Chondrocyte (in vitro differentiated cells): Measurements from ENCODE around the gene EHBP1. TPM values are rescaled to one million over a fixed set of nuclear protein-coding genes. Genes with fewer than 3 reads are reported as not detected.
"Not testable (repeated sequence)": the region's sequence is repeated elsewhere in the genome, so short reads cannot be mapped to it uniquely, and the experiment has no call there.

Experiments
- DNase-seq: peaks from one replicate; pipeline ENCODE4 v3.0.0; 2021; ENCODE audit warnings: mixed read lengths, low spot score
- H3K27ac Mint-ChIP-seq: one replicate; pipeline ENCODE4 v1.8.0; 2021; ENCODE audit warnings: mild to moderate bottlenecking, moderate library complexity, mixed read lengths; ENCODE audit not compliant: unreplicated experiment
- H3K27me3 Mint-ChIP-seq: 2 replicates; pipeline ENCODE4 v1.8.0; 2021; ENCODE audit warnings: low read depth, mixed read lengths
- H3K36me3 Mint-ChIP-seq: 2 replicates; pipeline ENCODE4 v1.8.0; 2021; ENCODE audit warnings: low read depth, mixed read lengths
- H3K4me1 Mint-ChIP-seq: 2 replicates; pipeline ENCODE4 v1.8.0; 2021; ENCODE audit warnings: low read depth, mild to moderate bottlenecking, mixed read lengths
- H3K4me3 Mint-ChIP-seq: one replicate; pipeline ENCODE4 v1.8.0; 2021; ENCODE audit warnings: mild to moderate bottlenecking, moderate library complexity, mixed read lengths; ENCODE audit not compliant: unreplicated experiment
- H3K9me3 Mint-ChIP-seq: 2 replicates; pipeline ENCODE4 v1.8.0; 2021; ENCODE audit warnings: low read depth, mixed read lengths
- CTCF ChIP-seq: fragments of 200-600 bp; sonication (generic); IDR thresholded peaks from 2 replicates; pipeline ENCODE4 v1.5.0; 2021; ENCODE audit warnings: antibody characterized with exemption, mild to moderate bottlenecking, moderate library complexity
- total RNA-seq: library from RNA; stranded (reverse); gene quantifications from 3 replicates; pipeline ENCODE4 v1.2.1, GENCODE V29; 2021

Gene EHBP1
- total RNA-seq, 1 donor from 2014 or later = 48.6 TPM

GRCh38 chr2:63071664-63072063 is 366.2 kb downstream of the EHBP1 start:
- Mint-ChIP-seq H3K4me1 (no peaks in the 10 kb centered on the region), H3K36me3 (no peaks in the 10 kb centered on the region), H3K4me3 (no peak overlapping the region), H3K9me3 (no peaks in the 10 kb centered on the region), H3K27ac (no peak overlapping the region), H3K27me3 (peaks cover 49% of the 10 kb centered on the region)
- no peak for DNase-seq
- TF ChIP-seq CTCF = no peak

- no peak overlapping the region for H3K4me3 Mint-ChIP-seq
- H3K9me3 Mint-ChIP-seq = no peaks in the 10 kb centered on the region
- no peaks in the 10 kb centered on the region for H3K36me3 Mint-ChIP-seq
- no peak for DNase-seq
- H3K4me1 Mint-ChIP-seq = no peaks in the 10 kb centered on the region
- no peak overlapping the region for H3K27ac Mint-ChIP-seq
- H3K27me3 Mint-ChIP-seq = peaks cover 46% of the 10 kb centered on the region
- no peak for TF ChIP-seq CTCF
These were observed 368.5 kb downstream of the EHBP1 start for GRCh38 chr2:63073994-63074393.

- H3K4me3 Mint-ChIP-seq, DNase-seq, H3K36me3 Mint-ChIP-seq, H3K9me3 Mint-ChIP-seq, H3K27ac Mint-ChIP-seq, H3K4me1 Mint-ChIP-seq: not testable (repeated sequence)
- H3K27me3 Mint-ChIP-seq = peaks cover 41% of the 10 kb centered on the region
These were observed 368.9 kb downstream of the EHBP1 start for GRCh38 chr2:63074399-63074798.

- peaks cover 46% of the 10 kb centered on the region for H3K27me3 Mint-ChIP-seq
- no peak overlapping the region for H3K27ac Mint-ChIP-seq
- H3K4me1 Mint-ChIP-seq = no peaks in the 10 kb centered on the region
- DNase-seq = no peak
- H3K9me3 Mint-ChIP-seq = no peaks in the 10 kb centered on the region
- H3K36me3 Mint-ChIP-seq = no peaks in the 10 kb centered on the region
- peak; percentile 40 for TF ChIP-seq CTCF
- H3K4me3 Mint-ChIP-seq = no peak overlapping the region
These were observed 373.5 kb downstream of the EHBP1 start for GRCh38 chr2:63078852-63079606.

- Mint-ChIP-seq H3K4me3 (no peak overlapping the region), H3K27ac (no peak overlapping the region), H3K4me1 (no peaks in the 10 kb centered on the region), H3K27me3 (peaks cover 47% of the 10 kb centered on the region), H3K9me3 (no peaks in the 10 kb centered on the region), H3K36me3 (no peaks in the 10 kb centered on the region)
- no peak for TF ChIP-seq CTCF
- no peak for DNase-seq
These were observed 375.9 kb downstream of the EHBP1 start for GRCh38 chr2:63081404-63081803.

- DNase-seq = no peak
- peaks cover 6% of the 10 kb centered on the region for H3K9me3 Mint-ChIP-seq
- no peaks in the 10 kb centered on the region for H3K4me1 Mint-ChIP-seq
- H3K36me3 Mint-ChIP-seq = peaks cover 1% of the 10 kb centered on the region
- no peak overlapping the region for H3K27ac Mint-ChIP-seq
- no peak for TF ChIP-seq CTCF
- no peak overlapping the region for H3K4me3 Mint-ChIP-seq
- peaks cover 34% of the 10 kb centered on the region for H3K27me3 Mint-ChIP-seq
These were observed 381.2 kb downstream of the EHBP1 start for GRCh38 chr2:63086687-63087086.
